Glomerular visceral epithelial cell (primary cell): ENCODE data around the gene CLDN7.
"Not testable (repeated sequence)": the region's sequence is repeated elsewhere in the genome, so short reads cannot be mapped to it uniquely, and the experiment has no call there.

Experiments used
- DNase-seq: peaks from one replicate; pipeline ENCODE4 v3.0.0-alpha.2; 2016; ENCODE audit errors: extremely low spot score

CLDN7 gene

DNA sequence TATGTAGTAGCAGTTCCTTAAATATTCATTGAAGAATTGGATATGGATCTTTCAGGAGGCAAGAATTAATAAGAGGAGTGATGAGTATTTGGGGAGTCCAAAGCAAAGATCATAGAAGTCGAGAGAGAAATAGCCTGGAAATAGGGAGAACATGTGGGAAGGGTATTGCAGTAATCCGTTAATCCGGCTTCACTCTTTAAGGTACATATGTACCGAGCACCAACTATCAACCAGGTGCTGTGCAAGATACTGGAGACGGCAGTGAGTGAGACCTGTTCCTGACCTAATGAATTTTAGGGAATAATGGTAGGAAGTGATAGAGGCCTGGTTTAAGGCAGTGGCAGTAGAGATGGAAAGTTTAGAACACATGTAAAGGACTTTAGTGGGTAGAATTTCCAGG lies 9.2 kb downstream of the CLDN7 start:
- DNase-seq = no peak

DNA sequence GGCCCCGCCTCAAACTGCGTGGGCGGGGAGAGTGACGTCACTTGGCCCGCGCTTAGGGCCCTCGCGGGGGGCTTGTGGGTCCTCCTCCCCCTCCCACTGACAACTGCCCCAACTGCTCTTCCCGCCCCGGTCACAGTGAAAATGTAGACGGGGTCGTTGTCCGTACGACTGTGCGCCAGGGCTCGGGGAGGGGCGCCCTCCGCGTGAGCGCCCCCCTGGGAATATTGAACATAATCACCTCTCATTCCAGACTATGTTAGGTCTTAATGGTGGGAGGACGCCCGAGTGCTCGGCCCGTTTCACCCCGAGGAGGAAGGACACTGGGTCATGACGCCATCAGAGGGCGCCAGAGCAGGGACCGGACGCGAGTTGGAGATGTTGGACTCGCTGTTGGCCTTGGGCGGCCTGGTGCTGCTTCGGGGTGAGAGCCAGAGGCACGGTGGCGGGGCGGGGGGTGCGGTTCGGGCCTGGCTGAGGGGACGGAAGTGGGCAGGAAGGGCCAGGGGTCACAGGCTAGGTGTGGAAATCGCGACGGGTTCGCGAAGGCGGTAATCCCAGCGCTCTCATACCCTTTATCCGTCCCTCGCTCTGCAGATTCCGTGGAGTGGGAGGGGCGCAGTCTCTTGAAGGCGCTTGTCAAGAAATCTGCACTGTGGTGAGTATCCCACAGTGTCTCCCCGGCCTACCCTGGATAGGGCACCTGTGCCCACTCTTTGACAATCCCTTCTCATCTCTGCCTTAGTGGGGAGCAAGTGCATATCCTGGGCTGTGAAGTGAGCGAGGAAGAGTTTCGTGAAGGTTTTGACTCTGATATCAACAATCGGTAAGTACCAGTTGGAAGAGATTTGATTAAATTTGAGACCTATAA lies 9.9 kb downstream of the CLDN7 start, which contains the start of gene ELP5:
TSS of gene ELP5 (plus strand) at position 40 of the 868 bp plus-strand sequence. CDS start at position 376, 336 bp downstream.
- DNase-seq = peak; percentile 93

DNA sequence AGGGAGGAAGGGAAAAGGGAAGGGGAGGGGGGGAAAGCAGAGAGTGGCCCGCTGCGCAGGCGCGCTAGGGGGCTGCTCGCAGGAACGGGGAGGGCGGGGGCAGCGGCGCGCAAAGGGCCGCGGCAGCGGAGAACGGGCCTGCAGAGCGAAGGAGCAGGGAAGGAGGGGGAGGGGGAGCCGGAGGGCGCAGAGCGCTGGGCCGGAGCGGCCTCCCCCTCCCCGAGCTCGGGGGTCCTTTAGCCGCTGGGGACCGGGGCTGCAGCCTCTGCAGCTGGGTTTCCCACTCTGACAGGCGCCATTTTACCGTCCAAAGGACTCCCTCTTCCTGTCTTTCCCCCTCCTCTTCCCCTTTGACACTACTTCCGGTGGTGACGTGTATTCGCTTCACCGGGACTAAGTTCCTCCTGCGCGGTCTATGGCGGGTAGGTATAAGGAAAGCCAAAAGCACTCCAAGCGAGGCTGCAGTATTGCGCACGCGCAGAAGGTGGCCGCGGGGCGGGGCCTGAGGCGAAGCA lies 10.6 kb downstream of the CLDN7 start, which contains the start of gene CTDNEP1:
TSS of gene CTDNEP1 (minus strand) at position 74 of the 515 bp plus-strand sequence. CDS start 438 bp downstream, outside the sequence.
- DNase-seq = peak; percentile 100

DNA sequence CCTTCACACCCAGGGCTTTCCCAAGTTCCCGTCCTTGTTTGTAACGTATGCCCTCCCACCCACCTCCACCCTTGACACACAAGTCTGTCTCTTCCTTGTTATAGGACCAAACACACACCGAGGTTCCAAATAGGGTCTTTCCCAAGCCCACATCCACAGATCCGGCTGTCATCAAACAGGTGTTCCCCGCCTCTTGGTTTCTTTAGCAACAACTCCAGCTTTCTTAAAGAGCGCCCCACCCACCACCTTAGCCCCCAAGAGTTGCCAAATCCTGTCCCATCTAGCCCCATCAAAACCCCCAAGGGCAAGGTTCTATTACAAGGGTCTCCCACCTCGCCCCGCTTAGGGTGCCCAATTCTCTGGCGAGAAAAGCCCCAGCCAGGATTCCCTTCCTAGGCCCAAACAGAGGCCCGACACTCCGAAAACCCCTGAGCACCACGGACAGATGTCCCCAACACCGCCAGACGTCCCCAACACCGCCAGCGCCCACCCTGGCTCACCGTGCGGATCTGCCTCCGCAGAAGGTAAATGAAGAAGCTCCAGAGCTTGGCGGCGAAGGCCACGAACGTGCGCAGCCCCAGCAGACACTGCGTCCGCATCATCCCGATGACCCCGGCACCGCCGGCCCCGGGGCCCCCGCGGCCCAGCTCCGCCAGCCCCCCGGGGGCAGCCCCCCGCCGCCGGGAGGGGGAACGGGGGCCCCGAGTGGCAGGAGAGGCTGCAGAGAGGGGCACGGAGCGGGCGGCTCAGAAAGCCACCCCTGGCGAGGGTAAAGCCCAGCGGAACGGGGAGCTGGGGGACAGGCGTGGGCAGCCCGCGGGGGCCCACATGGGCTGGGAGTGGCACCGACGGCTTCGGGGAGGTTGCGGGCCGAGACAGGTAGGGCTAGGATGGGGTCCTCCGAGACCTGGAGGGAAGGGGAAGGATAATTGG lies 11.3 kb downstream of the CLDN7 start:
- DNase-seq = no peak

DNA sequence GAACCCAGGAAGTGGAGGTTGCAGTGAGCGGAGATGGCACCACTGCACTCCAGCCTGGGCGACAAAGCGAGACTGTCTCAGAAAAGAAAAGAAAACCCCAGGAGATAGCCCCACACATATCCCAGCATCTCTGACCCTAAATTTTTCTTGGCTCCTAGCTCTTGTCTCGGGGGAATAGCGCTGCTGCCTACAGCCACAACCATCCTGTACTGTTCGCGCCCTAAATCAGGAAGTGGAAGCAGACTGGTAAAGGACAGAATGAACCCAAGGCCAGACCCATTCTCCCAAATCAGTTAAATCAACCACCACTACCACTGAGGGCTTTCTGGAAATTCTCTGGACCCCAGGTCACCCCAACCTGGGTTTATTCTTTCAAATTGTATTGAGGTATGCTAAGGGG lies 12.4 kb downstream of the CLDN7 start:
- DNase-seq = no peak

DNA sequence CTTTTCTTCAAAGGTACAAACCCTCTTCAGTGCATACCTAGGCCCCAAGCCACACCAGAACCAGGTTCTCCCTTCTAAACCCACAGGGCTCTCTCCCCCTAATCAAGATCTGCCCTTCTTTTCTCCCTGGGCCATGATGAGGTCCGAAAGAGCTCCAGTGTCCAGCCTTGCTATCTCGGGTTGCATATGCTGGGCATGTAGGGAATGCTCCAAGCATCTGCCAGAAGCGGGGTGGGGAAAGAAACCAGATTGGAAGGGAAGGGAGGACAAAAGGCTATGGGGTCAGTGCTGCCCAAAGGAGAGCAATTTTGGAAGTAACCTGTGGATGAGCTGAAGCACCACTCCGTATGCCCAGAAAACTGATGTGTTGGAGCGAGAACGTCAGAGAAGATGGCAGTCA lies 13.1 kb downstream of the CLDN7 start:
- no peak for DNase-seq

DNA sequence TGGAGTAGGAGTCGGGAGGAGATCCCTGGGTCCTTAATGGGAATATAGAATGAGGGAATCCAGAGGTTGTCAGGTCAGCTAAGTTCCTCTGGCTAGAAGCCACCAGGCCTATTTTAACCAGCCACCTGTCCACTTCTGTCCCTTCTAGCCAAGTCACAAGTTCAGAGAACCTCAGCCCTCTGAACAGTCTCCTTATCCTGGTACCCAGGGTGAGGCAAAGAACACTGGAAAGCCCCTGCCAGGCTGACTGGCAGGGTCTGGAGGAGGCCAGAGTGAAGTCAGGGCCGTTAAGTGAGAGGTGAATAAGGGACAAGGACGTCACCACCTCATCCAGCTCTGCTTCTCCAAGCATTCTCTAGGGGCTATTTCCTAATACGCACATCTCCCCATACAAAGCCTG lies 13.5 kb downstream of the CLDN7 start:
- DNase-seq = no peak

DNA sequence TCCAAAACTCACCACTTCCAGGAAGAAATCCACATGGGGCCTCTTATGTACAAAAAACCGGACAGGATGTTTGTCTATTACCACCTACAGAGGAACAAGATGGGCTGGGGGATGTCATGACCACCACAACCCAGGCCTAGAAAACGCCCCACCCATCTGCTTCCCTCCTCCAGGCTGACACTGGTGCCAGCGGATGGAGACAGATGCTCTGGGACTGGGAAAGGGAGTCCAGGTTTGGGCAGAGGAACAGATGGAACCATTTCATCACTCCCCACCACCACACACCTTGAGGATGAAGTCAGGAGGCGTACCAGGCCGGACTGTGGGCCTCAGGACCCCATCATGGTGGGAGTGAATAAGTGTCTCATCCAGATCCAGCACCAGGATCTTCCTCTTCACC lies 15.5 kb downstream of the CLDN7 start:
- no peak for DNase-seq

DNA sequence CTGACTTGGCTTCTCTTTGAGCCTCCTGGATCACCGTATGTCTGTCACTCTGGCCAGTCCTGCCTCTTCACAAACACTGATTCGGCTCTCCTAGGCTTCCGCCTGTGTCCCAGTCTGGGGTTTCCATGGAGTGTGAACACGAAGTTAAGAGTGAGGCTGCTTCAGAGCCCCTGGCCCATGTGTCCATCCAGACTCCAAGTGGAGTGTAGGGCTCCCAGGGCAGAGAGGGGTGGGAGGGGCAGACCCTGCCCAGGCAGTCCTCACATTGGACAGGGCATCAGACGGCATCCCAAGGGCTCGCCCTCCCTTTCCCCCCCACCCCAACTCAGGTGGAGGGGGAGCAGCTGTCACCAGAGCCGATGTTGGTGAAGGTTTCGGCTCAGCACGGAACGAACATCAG lies 18.4 kb downstream of the CLDN7 start:
- DNase-seq = not testable (repeated sequence)

DNA sequence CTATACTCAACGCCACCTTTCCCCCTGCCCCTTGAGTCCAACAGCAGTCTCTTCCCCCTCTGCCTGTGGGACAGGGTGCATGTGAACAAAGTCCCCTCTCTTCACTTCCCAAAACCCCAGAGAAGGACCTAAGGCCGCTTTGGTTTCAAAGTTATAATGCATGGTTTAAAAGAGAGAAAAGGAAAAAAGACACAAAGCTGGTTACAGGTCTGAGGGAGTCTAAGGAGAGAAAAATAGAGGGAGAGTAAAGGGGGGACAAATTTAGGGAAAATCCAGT lies 18.9 kb downstream of the CLDN7 start:
- DNase-seq = no peak

DNA sequence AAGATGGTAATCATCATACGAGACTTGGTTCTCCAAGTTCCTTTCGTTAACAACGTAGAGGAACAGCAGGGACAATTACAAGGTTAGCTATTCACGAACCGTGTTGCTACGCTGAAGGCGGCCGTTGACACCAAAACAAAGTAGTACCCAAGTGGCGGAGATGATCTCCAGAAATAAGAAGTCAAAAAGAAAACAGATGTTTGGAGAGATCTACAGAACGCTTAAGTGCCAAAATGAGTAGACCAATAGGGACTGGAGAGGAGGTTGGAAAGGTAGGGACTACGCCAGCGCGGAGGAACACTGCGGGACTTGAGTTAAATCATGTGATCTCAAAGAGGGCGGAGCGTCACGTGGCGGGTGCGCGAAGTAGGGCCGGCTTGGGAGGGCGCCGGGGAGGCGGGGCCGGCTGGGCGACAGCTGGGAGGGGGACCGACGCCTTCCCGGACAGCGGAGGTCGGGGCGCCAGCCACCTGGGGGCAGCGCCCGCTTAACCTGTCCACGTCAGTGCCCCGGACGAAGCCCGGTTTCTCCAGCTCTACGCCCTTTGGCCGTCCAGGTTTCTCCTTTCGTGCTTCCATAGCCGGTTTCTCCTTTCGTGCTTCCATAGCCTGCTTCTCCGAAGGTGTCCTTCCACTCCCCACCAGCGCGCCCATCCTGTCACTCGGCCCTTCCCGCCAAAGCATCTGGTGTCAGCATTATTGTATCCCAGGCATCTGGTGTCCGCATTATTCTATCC lies 19.4 kb downstream of the CLDN7 start:
- DNase-seq = peak; percentile 94

DNA sequence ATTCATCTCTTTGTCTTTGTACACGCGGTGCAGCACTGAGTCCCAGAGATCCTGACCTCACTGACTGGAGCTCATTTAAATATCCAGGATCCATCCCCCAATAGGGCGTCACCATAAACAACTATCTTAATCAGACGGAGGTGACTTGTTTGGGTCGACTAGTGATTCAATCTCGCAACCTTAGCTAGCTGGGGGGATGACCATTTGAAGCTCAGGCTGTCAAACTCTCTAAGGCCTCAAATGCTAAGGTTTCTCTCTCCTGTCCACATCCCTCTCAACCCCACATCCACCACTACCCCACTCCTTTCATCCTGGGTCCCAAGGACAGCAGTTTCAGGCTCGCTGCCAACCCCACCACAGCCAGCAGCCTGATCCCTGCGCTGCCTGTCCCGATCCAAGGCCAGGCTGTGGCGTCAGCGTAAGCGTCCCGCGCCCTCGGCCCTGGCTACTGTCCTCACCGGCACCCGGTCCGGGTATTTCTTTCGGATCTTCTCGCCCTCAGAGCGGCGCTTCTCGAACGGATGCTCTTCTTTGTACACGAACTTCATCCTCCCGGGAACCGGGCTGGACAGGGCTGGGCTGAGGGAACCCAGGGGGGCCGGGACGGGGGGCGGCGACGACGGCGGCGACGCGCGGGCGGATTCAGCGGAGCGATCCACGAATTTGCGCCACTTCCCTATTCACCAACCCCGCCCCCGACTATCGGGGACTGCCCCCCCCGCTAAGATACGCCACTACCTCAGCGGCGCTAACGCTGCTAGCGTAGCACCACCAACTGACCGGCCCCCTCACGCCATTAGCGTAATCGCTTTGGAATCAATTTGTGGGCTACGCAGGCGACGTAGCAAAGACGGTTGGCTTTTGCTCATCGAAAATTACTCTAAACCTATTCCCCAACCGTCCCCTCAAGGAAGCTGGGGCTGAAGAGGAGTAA lies 20.2 kb downstream of the CLDN7 start, which contains the start of gene GABARAP:
TSS of gene GABARAP (minus strand) at position 667 of the 934 bp plus-strand sequence. CDS start at position 548, 119 bp downstream.
- peak; percentile 90 for DNase-seq

DNA sequence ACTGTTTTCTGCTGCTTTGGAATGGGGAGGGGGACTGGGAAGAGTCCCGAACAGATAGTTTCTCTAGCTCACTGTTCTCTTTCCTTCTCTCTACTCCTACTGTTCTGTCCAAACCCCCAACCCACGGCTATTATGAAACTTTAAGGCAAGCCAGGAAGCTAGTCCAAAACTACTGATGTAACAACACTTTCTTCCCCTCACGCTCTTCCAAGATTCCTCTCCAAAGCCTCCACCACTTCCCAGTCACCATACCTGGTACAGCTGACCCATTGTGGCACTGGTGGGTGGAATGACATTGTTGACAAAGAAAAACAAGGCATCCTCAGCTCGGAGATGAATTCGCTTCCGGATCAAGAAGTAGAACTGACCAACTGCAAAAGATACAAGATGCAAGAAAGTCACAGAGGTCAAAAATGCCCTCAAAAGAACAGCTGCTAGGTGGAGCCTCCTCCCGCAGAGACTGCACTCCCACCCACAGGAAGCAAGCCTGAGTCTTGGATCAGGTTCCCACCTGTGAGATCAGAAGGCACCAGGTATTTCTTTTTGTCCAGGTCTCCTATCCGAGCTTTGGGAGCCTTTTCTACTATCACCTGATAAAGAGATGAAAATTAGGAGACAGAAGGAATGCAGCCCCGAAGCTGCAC lies 21.1 kb downstream of the CLDN7 start:
- no peak for DNase-seq

DNA sequence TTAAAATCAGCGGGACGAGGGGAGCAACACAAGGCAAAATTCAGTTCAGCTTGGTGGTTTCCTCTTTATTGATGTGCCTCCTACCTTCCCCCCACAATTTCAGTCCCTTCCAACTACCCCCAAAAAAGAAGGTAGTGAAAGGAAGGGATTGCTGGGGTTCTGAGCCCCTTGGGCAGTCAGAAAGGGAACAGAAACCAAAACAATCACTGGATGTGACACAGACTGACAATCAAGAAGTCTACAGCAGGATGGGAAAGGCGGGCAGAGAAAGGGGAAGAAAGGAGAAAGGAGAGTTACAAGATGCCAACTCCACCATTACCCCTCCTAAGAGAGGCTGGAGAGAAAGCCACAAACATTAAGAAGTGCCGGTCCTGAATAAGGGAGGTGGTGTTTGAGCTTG lies 21.9 kb downstream of the CLDN7 start:
- no peak for DNase-seq

DNA sequence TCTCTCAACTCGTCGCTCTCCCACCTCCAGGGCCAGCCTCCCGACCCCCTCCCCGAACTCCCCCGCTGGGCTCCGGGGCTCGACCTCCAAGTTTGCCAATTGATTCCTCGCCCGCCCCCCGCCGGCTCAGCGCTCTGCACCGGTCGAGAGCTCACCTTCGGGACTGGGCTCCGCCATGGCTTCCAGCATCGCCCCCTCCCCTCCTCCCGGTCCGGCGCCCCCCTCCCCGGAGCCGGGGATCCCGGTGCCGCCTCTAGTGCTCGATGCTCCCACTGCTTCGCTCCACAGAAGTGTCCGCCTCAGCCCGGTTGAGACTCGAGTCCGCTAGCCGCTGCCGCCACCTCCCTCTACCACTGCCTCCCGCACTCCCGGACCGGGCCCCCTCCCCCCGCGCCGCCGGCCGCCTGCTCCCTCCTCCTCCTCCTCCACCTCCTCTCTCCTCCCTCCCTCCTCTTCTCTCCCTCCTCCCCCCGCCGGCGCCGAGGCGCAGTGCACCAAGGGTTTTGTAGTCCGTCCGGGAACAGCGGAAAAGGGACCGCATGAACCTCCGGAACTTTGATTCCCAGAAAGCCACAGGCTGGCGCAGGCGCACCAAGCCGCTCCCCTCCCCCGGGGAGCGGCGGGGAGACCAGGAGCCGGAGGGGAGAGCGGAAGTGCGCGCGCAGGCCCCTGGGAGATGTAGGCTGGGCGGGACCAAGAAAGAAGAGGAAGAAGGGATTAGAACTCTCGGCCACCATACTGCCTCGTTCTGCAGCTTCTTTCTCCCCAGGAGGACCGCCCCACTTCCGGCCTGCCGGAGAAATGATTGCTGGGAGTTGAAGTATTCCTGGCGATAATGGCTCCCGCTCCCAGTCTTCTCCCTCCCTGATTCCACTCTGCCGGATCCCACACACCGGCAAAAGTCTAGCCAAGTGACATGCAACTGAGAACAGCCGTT lies 22.9 kb downstream of the CLDN7 start, which contains the start of gene PHF23:
TSS of gene PHF23 (minus strand) at position 367 of the 937 bp plus-strand sequence. CDS start at position 189, 178 bp downstream.
- DNase-seq = peak; percentile 100

DNA sequence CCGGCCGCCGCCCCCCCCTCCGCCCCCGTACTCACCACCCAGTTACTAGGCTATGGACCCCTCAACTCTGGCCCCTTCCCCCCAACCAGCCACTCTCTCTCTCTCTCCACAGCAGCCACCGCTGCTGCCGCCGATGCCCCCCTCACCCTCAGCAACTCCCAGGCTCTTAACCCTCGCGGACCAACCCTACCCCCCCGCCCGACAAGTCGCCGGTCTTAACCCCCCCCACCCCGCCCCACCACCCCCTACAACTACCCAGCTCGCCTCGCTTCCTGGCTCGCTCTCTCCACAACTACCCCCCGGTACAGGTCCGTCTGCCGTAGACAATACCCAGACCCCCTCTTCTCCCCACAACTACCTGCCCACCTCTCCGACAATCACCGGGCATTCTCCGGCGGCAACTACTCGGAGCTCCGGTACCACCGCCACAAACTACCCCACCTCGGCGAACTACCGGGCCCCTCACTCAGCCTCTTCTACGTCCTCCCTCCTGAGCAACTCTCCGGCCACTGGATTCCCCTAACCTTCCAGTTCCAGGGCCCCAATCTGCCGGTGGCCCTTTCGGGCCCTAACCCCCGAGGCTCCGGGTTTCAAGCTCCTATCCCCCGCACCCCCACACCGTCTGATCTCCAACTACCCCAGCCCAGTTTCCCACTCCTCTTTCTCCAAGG lies 23.7 kb downstream of the CLDN7 start:
- DNase-seq = peak; percentile 52

DNA sequence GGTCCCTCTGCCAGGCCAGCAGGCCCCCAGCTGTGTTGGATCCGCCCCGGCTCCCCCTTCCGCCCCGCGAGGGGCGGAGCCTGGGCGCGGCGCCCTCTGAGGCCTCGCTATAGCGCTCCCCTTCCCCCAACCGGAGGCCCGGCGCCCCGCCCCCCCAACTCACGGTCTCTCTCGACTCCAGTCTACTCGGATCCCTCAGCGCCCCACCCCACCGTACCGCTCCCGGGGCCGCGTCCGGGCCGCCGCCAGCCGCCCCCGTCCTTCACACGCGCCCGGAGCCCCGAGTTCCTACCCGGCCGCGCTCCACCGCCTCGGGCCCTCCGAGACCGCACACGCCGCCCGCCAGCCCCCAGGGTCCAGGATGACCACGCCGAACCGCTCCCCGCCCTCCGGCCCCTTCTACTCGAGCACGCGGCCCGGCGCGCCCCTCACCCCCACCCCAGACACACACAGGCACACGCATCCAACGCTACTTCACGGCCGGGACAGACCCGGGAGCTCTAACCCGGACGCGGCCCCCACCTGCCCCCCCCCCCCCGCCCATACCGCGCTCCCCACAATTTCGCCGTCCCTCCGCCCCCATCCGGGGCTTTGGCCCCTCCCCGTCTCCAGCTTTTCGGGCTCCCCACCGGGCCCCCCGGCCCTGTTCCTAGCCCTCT lies 24.4 kb downstream of the CLDN7 start:
- DNase-seq = peak; percentile 78
